Measurements from ENCODE around the gene MDN1. TPM values are rescaled to one million over a fixed set of nuclear protein-coding genes. Genes with fewer than 3 reads are reported as not detected.

Gene MDN1
- polyA plus RNA-seq, 2 of the 4 experiments (the other 2 are of a cell fraction): 6.4 to 20.5 TPM

DNA sequence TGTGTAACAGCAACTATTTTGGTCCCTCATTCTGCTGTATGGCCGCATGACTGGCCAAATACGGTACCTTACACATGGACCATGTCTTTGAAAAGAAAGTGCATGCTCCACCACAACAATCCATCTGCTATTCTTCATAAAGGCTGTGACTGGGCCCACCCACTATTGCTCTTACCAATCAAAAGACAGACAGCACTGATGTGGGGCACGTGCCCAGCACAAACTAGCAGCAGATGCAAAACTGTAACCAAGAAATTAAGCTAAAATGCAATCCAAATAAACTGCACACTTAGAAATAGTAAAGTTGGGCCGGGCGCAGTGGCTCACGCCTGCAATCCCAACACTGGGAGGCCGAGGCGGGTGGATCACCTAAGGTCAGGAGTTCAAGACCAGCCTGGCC, 20.5 kb downstream of the MDN1 start:
- Histone ChIP-seq H3K9me3 (no peaks in the 10 kb centered on the region), H3K4me2 (no peak overlapping the region), H3K27ac (no peak overlapping the region), H3K4me3 (no peak overlapping the region), H3K4me1 (no peaks in the 10 kb centered on the region)
- TF ChIP-seq NR3C1 (IDR thresholded peaks at IDR 0.05) (no peak), ESRRA (IDR thresholded peaks at IDR 0.05; ENCODE audit: borderline replicate concordance, low read length) (no peak), CEBPB (IDR thresholded peaks at IDR 0.05) (no peak)
- TF ChIP-seq, protein P1, sequence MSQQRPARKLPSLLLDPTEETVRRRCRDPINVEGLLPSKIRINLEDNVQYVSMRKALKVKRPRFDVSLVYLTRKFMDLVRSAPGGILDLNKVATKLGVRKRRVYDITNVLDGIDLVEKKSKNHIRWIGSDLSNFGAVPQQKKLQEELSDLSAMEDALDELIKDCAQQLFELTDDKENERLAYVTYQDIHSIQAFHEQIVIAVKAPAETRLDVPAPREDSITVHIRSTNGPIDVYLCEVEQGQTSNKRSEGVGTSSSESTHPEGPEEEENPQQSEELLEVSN (IDR thresholded peaks at IDR 0.05; ENCODE audit: borderline replicate concordance, low read depth): no peak
- no peak for FAIRE-seq
- 88% methylated on average over 8 of the region's 8 CpGs for WGBS (ENCODE audit: missing lambda C conversion rate)
- ChIA-PET POLR2A (no interaction called here), CTCF (no interaction called here)
- DNase-seq (ENCODE audit: low read depth in 1 of 2, low spot score in 1 of 2): no peak
- no peak for ATAC-seq

DNA sequence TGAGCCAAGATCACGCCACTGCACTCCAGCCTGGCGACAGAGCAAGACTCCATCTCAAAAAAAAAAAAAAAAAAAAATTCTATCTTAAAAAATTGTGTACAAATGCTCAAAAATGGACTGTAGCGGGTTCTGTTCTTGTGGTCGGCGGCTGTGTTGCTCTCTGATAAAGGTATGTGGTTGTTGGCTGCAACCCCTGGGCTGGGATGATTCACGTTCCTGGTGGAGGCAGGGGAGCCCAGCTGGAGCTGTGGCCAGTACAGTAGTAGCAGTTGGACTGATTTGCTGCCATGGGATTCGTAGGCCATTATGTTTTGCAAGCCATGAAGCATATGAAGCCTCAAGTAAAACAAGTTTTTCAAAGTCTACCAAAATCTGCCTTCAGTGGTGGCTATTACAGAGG, 22.3 kb downstream of the MDN1 start:
- Histone ChIP-seq H3K9me3 (no peaks in the 10 kb centered on the region), H3K4me2 (no peak overlapping the region), H3K4me1 (no peaks in the 10 kb centered on the region), H3K4me3 (no peak overlapping the region), H3K27ac (no peak overlapping the region)
- ChIA-PET CTCF (interaction anchor here (1.2 kb wide), 1 partner anchor 11 kb away, joined by 4 read pairs; no protein-coding TSS in a partner anchor), POLR2A (interaction anchor here (0.7 kb wide), 1 partner anchor 19 kb away, joined by 12 read pairs; no protein-coding TSS in a partner anchor)
- DNase-seq (ENCODE audit: low read depth in 1 of 2, low spot score in 1 of 2) (no peak), ATAC-seq (no peak), FAIRE-seq (no peak)
- WGBS (ENCODE audit: missing lambda C conversion rate): 95% methylated on average over 7 of the region's 7 CpGs
- TF ChIP-seq RNF2 (IDR thresholded peaks at IDR 0.05; ENCODE audit: borderline replicate concordance, low read depth): no peak
- no peak for TF ChIP-seq NFE2L2 (conservative IDR thresholded peaks at IDR 0.05; ENCODE audit: low read length)
- TF ChIP-seq HDAC2 (IDR thresholded peaks at IDR 0.05): no peak
- TF ChIP-seq, protein P1 (IDR thresholded peaks at IDR 0.05; ENCODE audit: borderline replicate concordance, low read depth): no peak
- TF ChIP-seq MAZ (IDR thresholded peaks at IDR 0.05; ENCODE audit: borderline replicate concordance, low read depth, low read length): no peak
- no peak for TF ChIP-seq BHLHE40 (IDR thresholded peaks at IDR 0.05; ENCODE audit: low read depth, low read length)
- TF ChIP-seq, protein P2, sequence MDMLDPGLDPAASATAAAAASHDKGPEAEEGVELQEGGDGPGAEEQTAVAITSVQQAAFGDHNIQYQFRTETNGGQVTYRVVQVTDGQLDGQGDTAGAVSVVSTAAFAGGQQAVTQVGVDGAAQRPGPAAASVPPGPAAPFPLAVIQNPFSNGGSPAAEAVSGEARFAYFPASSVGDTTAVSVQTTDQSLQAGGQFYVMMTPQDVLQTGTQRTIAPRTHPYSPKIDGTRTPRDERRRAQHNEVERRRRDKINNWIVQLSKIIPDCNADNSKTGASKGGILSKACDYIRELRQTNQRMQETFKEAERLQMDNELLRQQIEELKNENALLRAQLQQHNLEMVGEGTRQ (IDR thresholded peaks at IDR 0.05): no peak
- TF ChIP-seq TFCP2L1 (CRISPR knock-in tag; IDR thresholded peaks at IDR 0.05): no peak
- TF ChIP-seq, protein P3, sequence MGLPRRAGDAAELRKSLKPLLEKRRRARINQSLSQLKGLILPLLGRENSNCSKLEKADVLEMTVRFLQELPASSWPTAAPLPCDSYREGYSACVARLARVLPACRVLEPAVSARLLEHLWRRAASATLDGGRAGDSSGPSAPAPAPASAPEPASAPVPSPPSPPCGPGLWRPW (IDR thresholded peaks at IDR 0.05): no peak
- no peak for TF ChIP-seq ZC3H11A (IDR thresholded peaks at IDR 0.05)
- TF ChIP-seq, protein P4, sequence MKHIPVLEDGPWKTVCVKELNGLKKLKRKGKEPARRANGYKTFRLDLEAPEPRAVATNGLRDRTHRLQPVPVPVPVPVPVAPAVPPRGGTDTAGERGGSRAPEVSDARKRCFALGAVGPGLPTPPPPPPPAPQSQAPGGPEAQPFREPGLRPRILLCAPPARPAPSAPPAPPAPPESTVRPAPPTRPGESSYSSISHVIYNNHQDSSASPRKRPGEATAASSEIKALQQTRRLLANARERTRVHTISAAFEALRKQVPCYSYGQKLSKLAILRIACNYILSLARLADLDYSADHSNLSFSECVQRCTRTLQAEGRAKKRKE (CRISPR knock-in tag; IDR thresholded peaks at IDR 0.05; ENCODE audit: low read depth): no peak

DNA sequence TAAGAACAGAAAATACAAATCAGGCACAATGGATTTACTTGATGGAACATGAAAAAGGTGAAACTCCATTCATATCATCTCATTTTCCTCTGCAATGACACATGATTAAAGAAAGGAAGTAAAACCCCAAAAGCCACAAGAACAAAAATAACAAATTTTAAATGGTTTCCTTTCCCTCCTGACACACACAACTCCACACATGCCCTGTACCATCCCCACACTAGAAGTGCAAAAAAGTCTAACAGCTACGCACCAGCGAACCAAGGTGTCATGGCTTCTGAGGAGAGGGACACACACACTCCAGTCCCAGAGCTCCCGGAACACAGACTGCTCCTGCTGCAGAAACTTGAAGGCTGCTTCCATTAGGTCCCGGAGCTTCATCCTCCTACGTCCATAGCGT, 25.3 kb downstream of the MDN1 start:
- no peak overlapping the region for H3K4me2 ChIP-seq
- no peak for DNase-seq (ENCODE audit: low read depth in 1 of 2, low spot score in 1 of 2)
- POLR2A ChIA-PET: no interaction called here
- CTCF ChIA-PET: interaction anchor here (1.7 kb wide), 1 partner anchor 81 kb away, joined by 3 read pairs; no protein-coding TSS in a partner anchor
- H3K9me3 ChIP-seq: no peaks in the 10 kb centered on the region
- no peak overlapping the region for H3K4me3 ChIP-seq
- WGBS (ENCODE audit: missing lambda C conversion rate): 95% methylated on average over 6 of the region's 6 CpGs
- no peak overlapping the region for H3K27ac ChIP-seq
- FAIRE-seq: no peak
- no peaks in the 10 kb centered on the region for H3K4me1 ChIP-seq
- ATAC-seq: no peak
- TF ChIP-seq, protein P2 (IDR thresholded peaks at IDR 0.05): no peak
- TF ChIP-seq ZFP36 (IDR thresholded peaks at IDR 0.05; ENCODE audit: borderline replicate concordance, partially characterized antibody) (no peak), SREBF2 (IDR thresholded peaks at IDR 0.05) (no peak), ESRRA (IDR thresholded peaks at IDR 0.05; ENCODE audit: borderline replicate concordance, low read length) (no peak), JUN (IDR thresholded peaks at IDR 0.05) (no peak)

Measured in A549 (cell line).